Left colon (tissue), 2 donors: ENCODE results near the gene MFNG. TPM values are rescaled to one million over a fixed set of nuclear protein-coding genes. Genes with fewer than 3 reads are reported as not detected.

Experiments
- ATAC-seq: fragments of 200-7000 bp; cut with Tn5 transposase; one replicate; pipeline ENCODE4 v1.9.1; 2020; ENCODE audit warnings: mild to moderate bottlenecking, moderate library complexity
- DNase-seq, 2 donors: peaks; one replicate each; pipeline ENCODE4 v3.0.0-alpha.2; 2020
- intact Hi-C, 2 donors: fragments of 100-400 bp; cut with DNase I in 1 of 2; cut with micrococcal nuclease in 1 of 2; formaldehyde crosslinking; loops; one replicate each; pipeline versions ENCODE4 v1.11.2 to v1.14.0; 2022; cut with DNase I, micrococcal nuclease
- total RNA-seq, 2 donors: library from RNA; stranded (reverse); fragmentation: NEBNext Ultra II Directional; extraction: Animal tissue kit (Norgen Biotek cat#: 25700); gene quantifications; one replicate each; pipeline ENCODE4 v1.2.1, GENCODE V29; 2021
- donor health status: DM: no; HTN: no; CAD: no.
- donor health status: DM: yes; HTN: yes; CAD: no.

MFNG gene
- total RNA-seq, 2 donors from 2014 or later: 10.4 to 11.2 TPM

DNA sequence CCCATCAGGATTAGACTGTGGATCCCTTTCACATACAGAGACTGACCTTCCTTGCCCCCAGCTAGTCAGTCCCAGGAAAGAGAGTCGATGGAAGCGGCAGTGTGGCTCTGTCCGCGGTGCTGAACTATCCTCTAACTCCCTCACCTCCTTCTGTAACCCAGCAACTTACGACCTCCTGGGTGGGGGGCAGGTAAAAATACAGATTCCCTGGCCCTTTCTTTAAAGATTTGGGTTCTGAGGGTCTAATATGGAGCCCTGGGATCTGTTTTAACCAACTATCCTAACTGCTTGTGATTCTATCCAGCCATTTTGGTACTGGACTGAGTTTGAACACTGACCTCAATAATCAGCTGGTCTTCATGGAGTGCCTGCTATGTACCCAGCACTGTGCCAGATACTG, 23.2 kb downstream of the MFNG start:
- intact Hi-C loops: no loop called here
- ATAC-seq (peak; percentile 38), DNase-seq (peak in 1 of 2 donors; percentile 36)

DNA sequence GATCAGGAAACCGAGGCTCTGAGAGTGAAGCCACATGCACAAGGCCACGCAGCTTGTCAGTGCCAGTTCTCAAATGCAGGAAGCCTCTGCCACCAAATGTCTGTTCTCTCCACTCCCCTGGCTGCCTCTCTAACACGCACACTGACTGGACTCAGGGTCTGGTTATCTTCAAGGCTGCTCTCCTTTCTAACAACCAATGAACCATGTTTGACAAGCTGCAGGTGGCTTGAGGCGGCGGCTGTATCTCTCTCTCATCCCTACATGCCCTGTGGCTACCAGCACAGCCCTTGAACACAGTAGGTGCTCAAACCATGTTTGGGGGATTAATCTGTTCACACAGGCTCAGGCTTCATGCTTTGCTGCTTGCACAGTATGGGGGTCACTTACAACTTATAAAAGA, 23.7 kb downstream of the MFNG start:
- no peak for ATAC-seq
- intact Hi-C loops: no loop called here
- no peak for DNase-seq

DNA sequence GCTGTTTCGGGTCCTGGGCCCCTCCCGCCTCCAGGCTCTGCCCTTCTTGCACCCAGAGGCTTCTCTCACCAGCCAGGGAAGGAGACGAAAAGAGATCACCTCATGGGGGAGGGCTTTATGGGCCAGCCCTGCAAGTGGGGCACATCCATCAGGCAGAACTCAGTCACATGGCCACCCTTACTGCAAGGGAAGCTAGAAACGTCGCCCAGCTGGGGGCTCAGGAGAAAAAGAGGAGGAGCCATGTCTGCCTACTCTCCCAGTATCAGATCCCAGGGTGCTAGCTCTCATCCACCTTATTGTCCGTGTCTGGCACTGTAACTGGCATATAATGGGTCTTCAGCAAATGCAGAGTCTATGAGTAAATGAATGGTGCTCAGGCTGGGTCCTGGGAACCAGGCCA, 24.2 kb downstream of the MFNG start:
- ATAC-seq (no peak), DNase-seq (no peak)
- intact Hi-C loops: no loop called here

DNA sequence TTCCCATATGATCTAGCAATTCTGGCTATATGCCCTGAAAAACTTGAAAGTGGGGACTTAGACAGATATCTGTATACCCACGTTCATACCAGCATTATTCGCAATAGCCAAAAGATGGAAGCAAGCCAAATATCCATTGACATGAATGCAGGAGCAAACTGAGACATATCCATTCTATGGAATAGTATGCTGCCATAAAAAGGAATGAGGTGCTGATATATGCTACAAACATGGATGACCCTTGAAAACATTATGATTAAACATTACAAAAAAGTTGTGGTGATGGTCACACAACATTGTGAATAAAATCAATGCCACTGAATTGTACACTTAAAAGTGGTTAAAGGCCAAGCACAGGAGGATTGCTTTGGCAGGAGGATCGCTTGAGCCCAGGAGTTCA, 25.5 kb downstream of the MFNG start:
- DNase-seq (no peak), ATAC-seq (no peak)
- intact Hi-C loops: no loop called here

DNA sequence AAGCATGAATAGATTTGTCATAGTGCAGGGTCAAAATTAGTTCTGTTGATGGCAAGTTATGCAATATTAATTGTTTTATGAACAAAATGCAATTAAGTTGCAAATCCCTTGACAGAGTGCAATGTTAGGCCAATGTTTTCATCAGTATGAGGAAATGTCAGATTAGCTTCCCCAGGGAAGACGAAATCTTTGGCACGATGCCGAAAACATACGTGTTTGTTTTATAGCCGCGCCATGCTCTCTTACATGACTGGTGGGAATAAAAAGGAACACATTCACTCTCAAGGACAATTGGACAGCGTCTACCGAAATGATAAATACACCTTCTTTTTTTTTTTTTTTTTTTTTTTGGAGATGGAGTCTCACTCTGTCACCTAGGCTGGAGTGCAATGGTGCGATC, 27.0 kb downstream of the MFNG start:
- intact Hi-C loops: no loop called here
- DNase-seq (no peak), ATAC-seq (no peak)

DNA sequence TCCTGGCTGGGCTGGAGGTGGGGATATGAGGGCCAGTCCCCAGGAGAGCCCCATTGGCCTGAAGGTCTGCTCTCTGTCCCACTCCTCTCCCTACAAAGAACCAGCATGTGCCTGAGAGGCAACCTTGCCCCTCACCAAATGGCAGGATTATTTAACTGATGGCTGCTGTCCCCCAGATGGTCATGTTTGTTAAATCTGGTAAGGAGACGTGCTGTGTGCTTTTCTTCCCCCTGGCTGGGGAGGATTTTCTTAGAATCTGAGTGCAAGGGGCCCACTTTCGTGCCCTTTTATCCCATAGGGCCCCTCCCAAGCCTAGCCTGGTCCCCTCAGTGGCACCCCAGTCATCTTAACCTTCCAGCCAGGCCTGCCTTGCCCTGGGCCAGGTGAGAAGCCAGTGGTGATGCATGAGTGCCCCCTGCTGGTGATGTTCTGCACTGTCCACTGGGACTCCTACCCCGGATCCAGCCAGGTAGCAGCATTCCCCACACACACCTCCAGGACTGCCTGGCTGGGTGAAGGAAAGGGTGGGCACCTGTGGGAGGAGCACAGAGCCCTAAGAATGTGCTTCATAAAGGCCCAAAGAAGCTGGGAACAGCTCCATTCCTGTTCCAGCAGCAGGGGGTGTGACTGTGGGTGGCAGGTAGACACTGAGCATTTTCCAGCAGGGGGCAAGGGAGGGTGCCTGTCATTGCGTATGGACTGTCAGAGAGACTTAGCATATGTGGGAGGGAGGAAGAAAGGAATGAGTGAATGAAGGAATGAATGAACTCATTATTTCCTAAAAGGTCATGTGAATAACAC, 28.9 kb downstream of the MFNG start:
- peak; percentile 54 to 87 for DNase-seq
- peak; percentile 94 for ATAC-seq
- intact Hi-C loops: no loop called here

DNA sequence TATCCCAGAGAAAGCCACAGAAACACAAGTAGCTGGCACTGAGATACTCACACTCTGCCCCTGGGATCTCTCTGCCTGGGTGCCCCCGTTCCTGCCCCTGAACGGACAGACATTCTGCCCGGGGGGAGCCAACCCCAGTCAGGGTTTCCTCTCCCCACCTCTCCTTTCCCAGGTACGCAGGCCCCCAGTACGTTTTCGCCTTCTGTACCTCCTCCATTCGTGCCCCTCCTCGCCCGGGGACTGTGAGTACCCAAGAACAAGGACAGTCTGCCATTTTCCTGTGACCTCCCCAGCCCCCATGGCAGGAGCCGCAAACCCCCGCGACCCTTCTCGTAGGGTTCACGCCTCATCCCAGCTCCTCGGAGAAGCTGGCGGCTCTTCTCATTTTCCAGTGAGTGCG, 29.8 kb downstream of the MFNG start:
- intact Hi-C loops: no loop called here
- ATAC-seq (no peak), DNase-seq (no peak)

- intact Hi-C loops: no loop called here
- DNase-seq: no peak
- ATAC-seq: no peak
Observed at GRCh38 chr22:37455896-37456295, 30.3 kb downstream of the MFNG start.

- peak; percentile 50 for ATAC-seq
- intact Hi-C loops: no loop called here
- DNase-seq: no peak
Observed at GRCh38 chr22:37454857-37455686, 31.1 kb downstream of the MFNG start.

- intact Hi-C loops: no loop called here
- ATAC-seq (no peak), DNase-seq (no peak)
Observed at GRCh38 chr22:37453696-37454095, 32.5 kb downstream of the MFNG start.

- intact Hi-C loops: no loop called here
- no peak for ATAC-seq
- DNase-seq: no peak
Observed at GRCh38 chr22:37451218-37451617, 35.0 kb downstream of the MFNG start.

DNA sequence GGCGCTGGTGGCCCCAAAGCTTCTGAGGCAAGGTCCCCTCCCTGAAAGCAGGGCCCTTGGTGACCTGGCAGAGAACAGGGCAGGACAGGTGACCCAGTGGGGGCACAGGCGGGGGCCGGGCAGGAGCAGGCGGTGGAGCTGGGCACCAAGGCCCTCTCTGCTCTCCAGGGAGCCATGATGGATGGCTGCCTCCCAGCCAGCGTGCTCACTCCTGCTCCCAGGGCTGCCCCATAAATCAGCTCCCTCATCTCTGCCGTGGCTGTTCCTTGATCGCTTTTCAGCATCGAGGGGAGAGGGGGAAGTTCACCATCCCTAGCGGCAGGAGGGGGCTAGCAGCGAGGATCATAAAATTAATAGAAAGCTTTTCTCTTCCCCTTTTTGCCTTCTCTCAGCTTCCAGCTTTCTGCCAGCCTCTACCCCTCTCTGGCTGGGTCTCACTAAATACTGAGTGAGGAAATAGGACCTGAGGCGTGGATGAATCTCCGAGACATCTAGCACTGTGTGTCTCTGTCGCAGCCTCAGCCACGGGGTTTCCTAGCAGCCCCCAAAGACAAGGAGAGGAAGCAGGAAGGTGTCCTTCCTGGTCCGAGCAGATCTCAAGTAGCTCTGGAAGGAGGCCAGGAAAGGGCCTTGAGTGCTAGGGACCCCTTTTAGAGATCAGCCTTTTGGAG, 36.7 kb downstream of the MFNG start:
- no peak for ATAC-seq
- intact Hi-C loops: no loop called here
- no peak for DNase-seq

DNA sequence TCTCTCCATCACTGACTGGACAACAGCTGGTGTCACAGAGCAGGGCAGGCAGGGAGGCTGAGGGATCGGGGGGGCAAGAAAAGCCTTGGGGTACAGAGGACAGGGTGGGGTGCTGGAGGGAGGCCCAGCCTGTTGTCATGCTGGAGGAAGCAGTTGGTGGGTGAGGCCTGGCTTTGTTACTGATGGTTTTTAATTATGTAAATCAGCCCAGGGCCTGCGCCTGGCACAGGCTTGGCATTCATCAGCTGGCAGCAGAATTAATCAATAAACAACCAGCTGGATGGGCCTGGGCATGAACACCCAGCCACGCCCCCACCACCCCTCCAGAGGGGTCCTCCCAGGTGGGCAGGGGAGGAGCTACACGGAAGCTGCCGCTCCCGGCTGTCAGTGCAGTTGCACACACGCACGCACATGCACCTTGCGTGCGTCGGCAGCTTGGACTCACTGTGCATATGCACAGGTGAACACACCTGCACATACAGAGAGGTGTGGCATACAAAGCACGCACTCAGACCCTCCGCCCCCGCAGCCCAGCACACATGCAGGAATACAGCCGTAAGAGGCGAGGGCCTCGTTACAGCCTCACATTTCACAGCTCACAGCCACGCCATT, 37.6 kb downstream of the MFNG start:
- ATAC-seq (no peak), DNase-seq (no peak)
- intact Hi-C loops: no loop called here

- intact Hi-C loops: no loop called here
- DNase-seq: no peak
- no peak for ATAC-seq
Observed at GRCh38 chr22:37445501-37445900, 40.7 kb downstream of the MFNG start.

GRCh38 chr22:37443977-37444376, 42.2 kb downstream of the MFNG start:
- ATAC-seq (no peak), DNase-seq (no peak)
- intact Hi-C loops: no loop called here

GRCh38 chr22:37443086-37443485, 43.1 kb downstream of the MFNG start:
- intact Hi-C loops: no loop called here
- no peak for DNase-seq
- ATAC-seq: no peak

DNA sequence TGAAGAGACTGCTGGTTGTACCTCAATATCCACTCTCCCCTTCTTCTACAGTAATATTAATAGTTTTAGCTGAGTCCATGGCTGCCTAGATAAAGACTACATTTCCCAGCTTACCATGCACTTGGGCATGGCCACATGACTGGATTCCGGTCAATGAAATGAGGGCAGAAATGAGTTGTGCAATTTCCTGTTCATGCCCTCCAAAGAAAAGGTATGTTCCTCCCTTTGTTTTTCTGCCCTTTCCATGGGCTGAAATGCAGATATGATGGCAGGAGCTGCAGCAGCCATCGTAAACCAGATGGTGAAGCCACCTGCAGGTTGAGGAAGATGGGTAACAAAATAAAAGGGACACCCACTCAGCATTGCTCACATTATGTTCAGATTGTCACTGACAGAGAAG, 43.6 kb downstream of the MFNG start:
- no peak for DNase-seq
- intact Hi-C loops: no loop called here
- ATAC-seq: no peak

GRCh38 chr22:37442135-37442534, 44.0 kb downstream of the MFNG start:
- no peak for DNase-seq
- ATAC-seq: no peak
- intact Hi-C loops: no loop called here

- intact Hi-C loops: no loop called here
- DNase-seq (no peak), ATAC-seq (no peak)
Observed at GRCh38 chr22:37440875-37441274, 45.3 kb downstream of the MFNG start.
